ENCODE results near the gene DSCAM.

Gene DSCAM

GRCh38 chr21:40842197-40842552 is 4.8 kb downstream of the DSCAM start:
- Histone ChIP-seq H3K27me3 (ENCODE audit: insufficient read depth, poor library complexity, severe bottlenecking) (peaks cover 30% of the 10 kb centered on the region), H3K27ac (replicated peaks) (no peak overlapping the region), H3K4me3 (replicated peaks; ENCODE audit: insufficient read depth, low read length) (no peak overlapping the region)
- no peak for TF ChIP-seq SPI1 (IDR thresholded peaks at IDR 0.05; ENCODE audit: borderline replicate concordance, low read depth)
- TF ChIP-seq GABPA (IDR thresholded peaks at IDR 0.05; ENCODE audit: low read depth): no peak
- no peak for TF ChIP-seq CTCF (IDR thresholded peaks at IDR 0.05; ENCODE audit: insufficient read depth, low read length)
- TF ChIP-seq REST (IDR thresholded peaks at IDR 0.05; ENCODE audit: insufficient replicate concordance, low read depth): no peak
- TF ChIP-seq POLR2AphosphoS5 (IDR thresholded peaks at IDR 0.05; ENCODE audit: low read depth): no peak
- DNase-seq (ENCODE audit: low read depth in 1 of 2, low spot score in 1 of 2): no peak

GRCh38 chr21:40841524-40842196 is 5.3 kb downstream of the DSCAM start:
- no peak overlapping the region for H3K27ac ChIP-seq (replicated peaks)
- no peak overlapping the region for H3K4me3 ChIP-seq (replicated peaks; ENCODE audit: insufficient read depth, low read length)
- peaks cover 28% of the 10 kb centered on the region for H3K27me3 ChIP-seq (ENCODE audit: insufficient read depth, poor library complexity, severe bottlenecking)
- DNase-seq (ENCODE audit: low read depth in 1 of 2, low spot score in 1 of 2): peak in 1 of 2 experiments; percentile 37
- TF ChIP-seq REST (IDR thresholded peaks at IDR 0.05; ENCODE audit: insufficient replicate concordance, low read depth) (no peak), GABPA (IDR thresholded peaks at IDR 0.05; ENCODE audit: low read depth) (no peak), SPI1 (IDR thresholded peaks at IDR 0.05; ENCODE audit: borderline replicate concordance, low read depth) (no peak), CTCF (IDR thresholded peaks at IDR 0.05; ENCODE audit: insufficient read depth, low read length) (no peak), POLR2AphosphoS5 (IDR thresholded peaks at IDR 0.05; ENCODE audit: low read depth) (no peak)

DNA sequence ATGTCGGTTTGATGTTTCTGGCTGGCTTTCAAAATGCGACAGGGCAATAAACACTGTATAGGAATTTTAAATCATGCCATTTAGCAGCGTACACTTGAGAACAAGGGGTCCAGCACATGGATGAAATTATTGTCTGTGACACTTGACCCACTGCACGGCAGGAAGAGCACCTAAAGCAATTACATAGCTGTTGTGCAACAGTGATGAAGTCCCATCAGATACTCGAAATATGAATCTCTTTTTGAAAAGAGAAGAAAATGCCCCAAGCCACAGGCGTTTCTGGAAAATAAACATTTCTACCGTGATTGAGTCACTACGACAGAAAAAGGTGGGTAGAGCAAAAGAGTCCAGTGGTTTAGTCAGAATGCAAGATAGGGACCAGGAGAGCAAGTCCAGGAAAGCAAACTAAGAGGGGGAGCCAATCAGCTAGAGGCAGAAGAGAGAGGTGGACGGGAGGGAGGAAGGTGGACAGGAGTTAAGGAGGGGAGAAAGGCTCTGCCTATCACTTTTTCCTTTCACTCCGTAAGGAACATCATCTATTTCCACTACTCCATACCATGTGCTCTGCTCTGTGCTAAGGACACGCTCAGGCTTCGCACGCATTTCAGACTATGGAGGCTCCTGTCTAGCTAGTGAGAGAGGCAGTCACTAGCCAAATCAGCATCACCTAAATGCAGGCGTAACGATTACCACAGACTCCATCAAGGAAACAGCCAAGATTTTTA is 6.4 kb downstream of the DSCAM start:
- no peak overlapping the region for H3K27ac ChIP-seq (replicated peaks)
- no peak overlapping the region for H3K4me3 ChIP-seq (replicated peaks; ENCODE audit: insufficient read depth, low read length)
- no peak for DNase-seq (ENCODE audit: low read depth in 1 of 2, low spot score in 1 of 2)
- TF ChIP-seq GABPA (IDR thresholded peaks at IDR 0.05; ENCODE audit: low read depth): no peak
- TF ChIP-seq SPI1 (IDR thresholded peaks at IDR 0.05; ENCODE audit: borderline replicate concordance, low read depth): no peak
- no peak for TF ChIP-seq POLR2AphosphoS5 (IDR thresholded peaks at IDR 0.05; ENCODE audit: low read depth)
- TF ChIP-seq REST (IDR thresholded peaks at IDR 0.05; ENCODE audit: insufficient replicate concordance, low read depth): no peak
- H3K27me3 ChIP-seq (ENCODE audit: insufficient read depth, poor library complexity, severe bottlenecking): peaks cover 30% of the 10 kb centered on the region
